ENCODE results near the gene NPSR1.
A peak's percentile ranks its signal among the peaks of the same experiment; 100 is the strongest.
"Not testable (repeated sequence)": the region's sequence is repeated elsewhere in the genome, so short reads cannot be mapped to it uniquely, and the experiment has no call there.

The NPSR1 gene

GRCh38 chr7:34657632-34658268 lies at the start of gene NPSR1:
Gene NPSR1, plus strand, starts transcription at chr7:34658218. Its CDS starts 195 bp downstream, at chr7:34658413.
- no peak for DNase-seq

GRCh38 chr7:34612661-34613060 lies 45.4 kb upstream of the NPSR1 start:
- DNase-seq = no peak

GRCh38 chr7:34620425-34620824 lies 37.6 kb upstream of the NPSR1 start:
- no peak for DNase-seq

GRCh38 chr7:34622182-34622581 lies 35.8 kb upstream of the NPSR1 start:
- no peak for DNase-seq

- no peak for DNase-seq
Observed at GRCh38 chr7:34622771-34623250, 35.2 kb upstream of the NPSR1 start.

- not testable (repeated sequence) for DNase-seq
Observed at GRCh38 chr7:34628618-34629017, 29.4 kb upstream of the NPSR1 start.

GRCh38 chr7:34652809-34653208 lies 5.2 kb upstream of the NPSR1 start:
- DNase-seq = no peak

- DNase-seq = no peak
Observed at GRCh38 chr7:34653787-34654186, 4.2 kb upstream of the NPSR1 start.

GRCh38 chr7:34655384-34655783 lies 2.6 kb upstream of the NPSR1 start:
- no peak for DNase-seq

GRCh38 chr7:34656041-34656440 lies 2.0 kb upstream of the NPSR1 start:
- no peak for DNase-seq

- no peak for DNase-seq
Observed at GRCh38 chr7:34659472-34660075, 1.6 kb downstream of the NPSR1 start.

GRCh38 chr7:34662058-34662708 lies 4.2 kb downstream of the NPSR1 start:
- no peak for DNase-seq

- no peak for DNase-seq
Observed at GRCh38 chr7:34664755-34665154, 6.7 kb downstream of the NPSR1 start.

- no peak for DNase-seq
Observed at GRCh38 chr7:34672430-34672829, 14.4 kb downstream of the NPSR1 start.

GRCh38 chr7:34673066-34673465 lies 15.0 kb downstream of the NPSR1 start:
- DNase-seq = no peak

- no peak for DNase-seq
Observed at GRCh38 chr7:34675749-34676374, 17.8 kb downstream of the NPSR1 start.

- DNase-seq = no peak
Observed at GRCh38 chr7:34677491-34677890, 19.5 kb downstream of the NPSR1 start.

- DNase-seq = no peak
Observed at GRCh38 chr7:34687529-34687928, 29.5 kb downstream of the NPSR1 start.

- no peak for DNase-seq
Observed at GRCh38 chr7:34696415-34696814, 38.4 kb downstream of the NPSR1 start.

- no peak for DNase-seq
Observed at GRCh38 chr7:34709771-34710170, 51.8 kb downstream of the NPSR1 start.

GRCh38 chr7:34718867-34719266 lies 60.8 kb downstream of the NPSR1 start:
- DNase-seq = peak; percentile 16

GRCh38 chr7:34719636-34720035 lies 61.6 kb downstream of the NPSR1 start:
- DNase-seq = no peak

GRCh38 chr7:34720289-34720688 lies 62.3 kb downstream of the NPSR1 start:
- DNase-seq = no peak

- no peak for DNase-seq
Observed at GRCh38 chr7:34723338-34723737, 65.3 kb downstream of the NPSR1 start.
